Pancreas (tissue), 10 donors: ENCODE measurements around the gene PRSS57. TPM values are rescaled to one million over a fixed set of nuclear protein-coding genes. Genes with fewer than 3 reads are reported as not detected.

Experiments
- ATAC-seq, 4 donors: fragments of 200-7000 bp; cut with Tn5 transposase; one replicate each; pipeline versions ENCODE4 v1.8.0 to v1.9.1; 2020; ENCODE audit warnings: mild to moderate bottlenecking in 4 of 4, moderate library complexity in 4 of 4
- DNase-seq, 6 donors: peaks; one replicate each; pipeline ENCODE4 v3.0.0-alpha.2; 2020
- FAIRE-seq: peaks from 2 replicates; lab custom pipeline; 2012; peaks lifted over from hg19 to GRCh38; lab: Jason Lieb, UNC
- H3K27ac ChIP-seq, 4 donors: fragments of 200-600 bp; sonication (generic); 1 replicate in 3 of 4; 2 replicates in 1 of 4; pipeline versions ENCODE4 v1.5.0 to v1.8.0; 2020
- H3K27me3 ChIP-seq, 4 donors: fragments of 200-600 bp; one replicate each; pipeline ENCODE4 v1.8.0; 2021
- H3K36me3 ChIP-seq, 3 donors: fragments of 200-600 bp; sonication (generic) in 1 of 3; one replicate each; pipeline versions ENCODE4 v1.5.0 to v1.8.0; 2020 to 2021
- H3K4me1 ChIP-seq, 3 donors: fragments of 200-600 bp; one replicate each; pipeline ENCODE4 v1.8.0; 2021
- H3K4me3 ChIP-seq, 4 donors: fragments of 200-600 bp; sonication (generic) in 2 of 4; one replicate each; pipeline versions ENCODE4 v1.5.0 to v1.8.0; 2020 to 2021
- H3K9me3 ChIP-seq, 4 donors: fragments of 200-600 bp; one replicate each; pipeline ENCODE4 v1.8.0; 2021
- CTCF ChIP-seq, 4 donors: fragments of 200-600 bp; sonication (generic) in 3 of 4; IDR thresholded peaks; one replicate each; pipeline versions ENCODE4 v1.5.0 to v1.8.0; 2021; ENCODE audit warnings: antibody characterized with exemption in 4 of 4
- WGBS, 2 donors: extraction: QIAGEN DNeasy Blood & Tissue Kit; methylation state at CpG; one replicate each; pipeline ENCODE4 v1.1.7; 2013; 5-methylcytosine and 5-hydroxymethylcytosine counted together
- intact Hi-C, 3 donors: fragments of 100-400 bp; cut with DNase I; formaldehyde crosslinking; loops; one replicate each; pipeline versions ENCODE4 v1.11.1 to v1.14.2; 2022
- polyA plus RNA-seq, 2 donors: library from polyadenylated mRNA; stranded (reverse); fragments of 200-250 nt; gene quantifications; one replicate each; pipeline ENCODE4 v1.2.3, GENCODE V29; 2013
- total RNA-seq, 6 donors: library from RNA; stranded (reverse); fragmentation: NEBNext Ultra II Directional in 4 of 6; extraction: Animal tissue kit (Norgen Biotek cat#: 25700) in 4 of 6; gene quantifications; one replicate each; pipeline versions ENCODE4 v1.2.1 to v1.2.4, GENCODE V29; 2021 to 2023
- donor health status: healthy with polysubstance abuse.
- donor health status: DM: no; HTN: no; CAD: no; lungs with moderate emphysema.
- donor health status: DM: no; HTN: no; CAD: no.
- donor health status: control.
- donor health status: control.
- donor health status: Bipolar disorder and iron deficiency.
- donor health status: DM: yes; HTN: yes; CAD: no.
- donor health status: DM: no; HTN: no; CAD: no.
- donor health status: DM: no; HTN: no; CAD: no.
- donor health status: DM: yes; HTN: yes; CAD: no.

The PRSS57 gene
- total and polyA plus RNA-seq, 8 donors, result not detected

- H3K4me1 ChIP-seq, result peaks cover 0 to 18% (median 8%) of the 10 kb centered on the region in 3 donors
- DNase-seq (peak; percentile 74 to 92 (median 86)), ATAC-seq (peak; percentile 42 to 67 (median 60)), FAIRE-seq (no peak)
- no peak overlapping the region for H3K27ac ChIP-seq
- no peaks in the 10 kb centered on the region for H3K9me3 ChIP-seq
- peak overlapping the region in 1 of 4 donors; percentile 23 for H3K4me3 ChIP-seq
- H3K36me3 ChIP-seq, result no peaks in the 10 kb centered on the region
- 6 to 11% methylated on average over 24 of the region's 24 CpGs for WGBS, 2 donors
- peak; percentile 75 to 90 (median 85) for TF ChIP-seq CTCF (IDR thresholded peaks at IDR 0.05)
- intact Hi-C loops, result loop anchor here in 2 of 3 donors (5.0 to 10.0 kb wide), 2 partner anchors 67 to 70 kb away; no protein-coding TSS in a partner anchor
- no peaks in the 10 kb centered on the region for H3K27me3 ChIP-seq
Measured at GRCh38 chr19:664913-665443, 30.3 kb downstream of the PRSS57 start.

GRCh38 chr19:663682-664117 lies 31.6 kb downstream of the PRSS57 start:
- TF ChIP-seq CTCF (IDR thresholded peaks at IDR 0.05), result no peak
- no peak for DNase-seq
- 47 to 54% methylated on average over 18 of the region's 18 CpGs for WGBS, 2 donors
- intact Hi-C loops, result loop anchor here in 1 of 3 donors (10.0 kb wide), 1 partner anchor 71 kb away; no protein-coding TSS in a partner anchor
- no peaks in the 10 kb centered on the region for H3K27me3 ChIP-seq
- H3K4me3 ChIP-seq, result peak overlapping the region; percentile 7 to 99 (median 62)
- peaks cover 0 to 22% (median 8%) of the 10 kb centered on the region in 3 donors for H3K4me1 ChIP-seq
- peak in 1 of 4 donors; percentile 1 for ATAC-seq
- H3K9me3 ChIP-seq, result no peaks in the 10 kb centered on the region
- no peak for FAIRE-seq
- no peaks in the 10 kb centered on the region for H3K36me3 ChIP-seq
- peak overlapping the region; percentile 74 to 93 (median 82) for H3K27ac ChIP-seq

- H3K27ac ChIP-seq, result peak within 1 kb of the TSS; percentile 79 to 93 (median 84)
- no peaks in the 10 kb centered on the region for H3K9me3 ChIP-seq
- no peaks in the 10 kb centered on the region for H3K27me3 ChIP-seq
- no peak for TF ChIP-seq CTCF (IDR thresholded peaks at IDR 0.05)
- H3K4me3 ChIP-seq, result peak within 1 kb of the TSS; percentile 80 to 100 (median 98)
- 1% methylated on average over 33 to 97 of the region's 97 CpGs for WGBS, 2 donors
- FAIRE-seq (no peak), ATAC-seq (peak; percentile 82 to 86 (median 84)), DNase-seq (peak; percentile 82 to 98 (median 95))
- intact Hi-C loops, result loop anchor here in 1 of 3 donors (10.0 kb wide), 1 partner anchor 72 kb away; no protein-coding TSS in a partner anchor
- H3K4me1 ChIP-seq, result peaks cover 0 to 22% (median 8%) of the 10 kb centered on the region in 3 donors
- H3K36me3 ChIP-seq, result no peaks in the 10 kb centered on the region
Measured at GRCh38 chr19:662962-663681, 32.1 kb downstream of the PRSS57 start, which contains the start of gene RNF126. RNF126 (minus strand) TSS chr19:663214; CDS start chr19:663121, 93 bp downstream.

- FAIRE-seq (no peak), ATAC-seq (peak in 2 of 4 donors; percentile 11 to 28), DNase-seq (peak in 5 of 6 donors; percentile 59 to 88 (median 75))
- Histone ChIP-seq H3K27me3 (no peaks in the 10 kb centered on the region), H3K4me1 (peaks cover 0 to 22% (median 8%) of the 10 kb centered on the region in 3 donors), H3K36me3 (no peaks in the 10 kb centered on the region), H3K4me3 (peak overlapping the region; percentile 80 to 100 (median 98)), H3K27ac (peak overlapping the region; percentile 56 to 85 (median 66)), H3K9me3 (no peaks in the 10 kb centered on the region)
- TF ChIP-seq CTCF (IDR thresholded peaks at IDR 0.05), result no peak
- 0 to 1% methylated on average over 60 to 81 of the region's 81 CpGs for WGBS, 2 donors
- intact Hi-C loops, result loop anchor here in 1 of 3 donors (10.0 kb wide), 1 partner anchor 72 kb away; no protein-coding TSS in a partner anchor
Measured at GRCh38 chr19:662207-662961, 32.9 kb downstream of the PRSS57 start.
